ENCODE measurements around the gene DOLK. TPM values are rescaled to one million over a fixed set of nuclear protein-coding genes. Genes with fewer than 3 reads are reported as not detected.

DOLK gene
- total and polyA plus RNA-seq, 2 experiments from 2014 or later, result 30.2 to 45.0 TPM

DNA sequence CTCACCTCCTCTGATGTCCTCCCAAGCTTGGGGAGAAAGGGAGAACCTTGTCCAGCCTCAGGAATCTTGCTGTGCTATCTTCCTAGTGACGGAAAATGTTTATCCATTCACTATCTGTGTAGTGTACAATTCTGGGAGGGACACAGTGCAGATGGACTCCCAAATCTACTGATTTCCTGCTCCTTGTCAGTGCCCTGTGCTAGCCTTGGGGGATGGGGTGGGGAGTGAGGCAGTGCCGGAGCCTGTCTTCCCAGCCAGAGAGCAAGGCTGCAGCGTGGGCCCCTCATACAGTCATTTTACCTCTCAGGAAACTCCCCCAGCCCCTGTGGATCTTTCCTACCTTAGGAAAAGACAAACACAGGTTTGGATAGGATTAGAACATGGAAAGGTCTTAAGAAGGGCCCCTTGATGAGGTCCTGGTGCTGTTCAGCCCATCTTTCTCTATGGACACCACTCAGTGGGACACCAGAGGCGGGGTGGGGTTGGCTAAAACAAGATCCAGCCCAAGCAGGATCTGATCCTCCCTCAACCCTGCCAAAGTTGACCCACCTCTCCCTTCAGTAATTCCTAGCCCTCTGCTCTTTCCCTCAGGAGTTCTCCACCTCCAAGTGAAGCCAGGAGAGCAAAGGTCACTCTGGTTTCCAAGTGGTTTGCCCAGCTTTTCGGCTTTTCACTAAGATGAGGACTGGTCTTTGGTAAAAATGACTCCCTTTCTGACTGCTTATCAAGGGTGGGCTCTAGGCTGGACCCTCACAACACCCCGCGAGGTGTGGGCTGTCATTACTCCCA lies 3.4 kb downstream of the DOLK start:
- no peaks in the 10 kb centered on the region for H3K9me3 ChIP-seq (ENCODE audit: low read depth)

DNA sequence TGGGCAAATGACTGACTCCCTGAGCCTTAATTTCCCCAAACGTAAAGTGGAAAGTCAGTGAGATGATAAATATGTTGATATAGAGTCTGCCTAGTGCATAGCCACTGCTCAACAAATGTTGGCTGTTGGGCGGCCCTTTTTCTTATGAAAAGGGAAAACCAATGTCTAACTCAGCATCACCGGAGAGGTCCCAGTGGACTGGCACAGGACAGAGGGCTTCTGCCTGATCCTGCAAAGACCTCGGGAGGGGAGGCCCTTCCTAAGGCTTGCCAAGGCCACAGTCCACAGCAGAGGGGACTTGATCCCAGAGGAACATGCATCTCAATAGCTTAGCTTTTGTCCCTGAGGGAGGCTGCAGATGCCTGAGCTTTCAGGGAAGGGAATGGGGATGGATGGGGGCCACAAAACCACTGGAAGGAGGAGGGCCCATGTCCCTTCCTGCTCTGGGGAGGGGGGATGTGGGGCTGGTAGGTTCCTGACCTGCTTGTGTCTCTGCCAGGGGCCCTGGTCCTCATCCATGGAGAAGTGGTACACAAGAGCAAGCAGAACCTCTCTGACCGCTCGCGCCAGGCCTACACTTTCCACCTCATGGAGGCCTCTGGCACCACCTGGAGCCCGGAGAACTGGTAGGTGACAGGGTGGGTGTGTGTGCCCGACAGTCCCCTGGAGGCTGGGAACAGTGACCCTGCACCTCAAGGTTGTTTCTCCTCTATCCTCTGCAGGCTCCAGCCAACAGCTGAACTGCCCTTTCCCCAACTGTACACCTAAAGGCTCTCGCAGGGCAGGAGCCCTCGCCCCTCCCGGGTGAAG lies 6.3 kb downstream of the DOLK start:
- Histone ChIP-seq H3K4me2 (no peak overlapping the region), H3K9me3 (ENCODE audit: low read depth) (no peaks in the 10 kb centered on the region), H3K79me2 (peaks cover 13% of the 10 kb centered on the region), H4K20me1 (ENCODE audit: insufficient read depth, poor library complexity, severe bottlenecking) (no peaks in the 10 kb centered on the region), H2AFZ (no peak overlapping the region), H3K4me1 (ENCODE audit: insufficient read depth) (peaks cover 9% of the 10 kb centered on the region), H3K9me2 (replicated peaks; ENCODE audit: insufficient read depth) (no peaks in the 10 kb centered on the region), H3K27me3 (no peaks in the 10 kb centered on the region), H3K27ac (no peak overlapping the region), H3K4me3 (no peak overlapping the region), H3K36me3 (replicated peaks; ENCODE audit: insufficient read depth, low read depth) (no peaks in the 10 kb centered on the region)
- 91% methylated on average over 12 of the region's 12 CpGs for WGBS (ENCODE audit: low lambda C conversion rate, missing lambda C conversion rate)
- DNase-seq (ENCODE audit: low spot score), result no peak
- TF ChIP-seq EZH2phosphoT487 (IDR thresholded peaks at IDR 0.05; ENCODE audit: low read depth, severe bottlenecking, unreplicated experiment) (no peak), EZH2 (IDR thresholded peaks at IDR 0.05; ENCODE audit: borderline replicate concordance) (no peak)
- TF ChIP-seq, protein P1, sequence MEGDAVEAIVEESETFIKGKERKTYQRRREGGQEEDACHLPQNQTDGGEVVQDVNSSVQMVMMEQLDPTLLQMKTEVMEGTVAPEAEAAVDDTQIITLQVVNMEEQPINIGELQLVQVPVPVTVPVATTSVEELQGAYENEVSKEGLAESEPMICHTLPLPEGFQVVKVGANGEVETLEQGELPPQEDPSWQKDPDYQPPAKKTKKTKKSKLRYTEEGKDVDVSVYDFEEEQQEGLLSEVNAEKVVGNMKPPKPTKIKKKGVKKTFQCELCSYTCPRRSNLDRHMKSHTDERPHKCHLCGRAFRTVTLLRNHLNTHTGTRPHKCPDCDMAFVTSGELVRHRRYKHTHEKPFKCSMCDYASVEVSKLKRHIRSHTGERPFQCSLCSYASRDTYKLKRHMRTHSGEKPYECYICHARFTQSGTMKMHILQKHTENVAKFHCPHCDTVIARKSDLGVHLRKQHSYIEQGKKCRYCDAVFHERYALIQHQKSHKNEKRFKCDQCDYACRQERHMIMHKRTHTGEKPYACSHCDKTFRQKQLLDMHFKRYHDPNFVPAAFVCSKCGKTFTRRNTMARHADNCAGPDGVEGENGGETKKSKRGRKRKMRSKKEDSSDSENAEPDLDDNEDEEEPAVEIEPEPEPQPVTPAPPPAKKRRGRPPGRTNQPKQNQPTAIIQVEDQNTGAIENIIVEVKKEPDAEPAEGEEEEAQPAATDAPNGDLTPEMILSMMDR (IDR thresholded peaks at IDR 0.05; ENCODE audit: poor library complexity), result no peak

More for the DNA sequence above, 3.4 kb downstream of the DOLK start:
- Histone ChIP-seq H3K4me2 (no peak overlapping the region), H4K20me1 (ENCODE audit: insufficient read depth, poor library complexity, severe bottlenecking) (no peaks in the 10 kb centered on the region), H3K9me2 (replicated peaks; ENCODE audit: insufficient read depth) (no peaks in the 10 kb centered on the region), H3K4me1 (ENCODE audit: insufficient read depth) (peaks cover 20% of the 10 kb centered on the region), H3K36me3 (replicated peaks; ENCODE audit: insufficient read depth, low read depth) (no peaks in the 10 kb centered on the region), H3K4me3 (no peak overlapping the region), H3K27me3 (no peaks in the 10 kb centered on the region), H2AFZ (no peak overlapping the region), H3K27ac (peak overlapping the region; percentile 34), H3K79me2 (peaks cover 26% of the 10 kb centered on the region)
- TF ChIP-seq EZH2 (IDR thresholded peaks at IDR 0.05; ENCODE audit: borderline replicate concordance) (no peak), EZH2phosphoT487 (IDR thresholded peaks at IDR 0.05; ENCODE audit: low read depth, severe bottlenecking, unreplicated experiment) (no peak)
- TF ChIP-seq, protein P1 (IDR thresholded peaks at IDR 0.05; ENCODE audit: poor library complexity), result no peak
- WGBS (ENCODE audit: low lambda C conversion rate, missing lambda C conversion rate), result 80% methylated on average over 7 of the region's 7 CpGs
- DNase-seq (ENCODE audit: low spot score), result no peak

DNA sequence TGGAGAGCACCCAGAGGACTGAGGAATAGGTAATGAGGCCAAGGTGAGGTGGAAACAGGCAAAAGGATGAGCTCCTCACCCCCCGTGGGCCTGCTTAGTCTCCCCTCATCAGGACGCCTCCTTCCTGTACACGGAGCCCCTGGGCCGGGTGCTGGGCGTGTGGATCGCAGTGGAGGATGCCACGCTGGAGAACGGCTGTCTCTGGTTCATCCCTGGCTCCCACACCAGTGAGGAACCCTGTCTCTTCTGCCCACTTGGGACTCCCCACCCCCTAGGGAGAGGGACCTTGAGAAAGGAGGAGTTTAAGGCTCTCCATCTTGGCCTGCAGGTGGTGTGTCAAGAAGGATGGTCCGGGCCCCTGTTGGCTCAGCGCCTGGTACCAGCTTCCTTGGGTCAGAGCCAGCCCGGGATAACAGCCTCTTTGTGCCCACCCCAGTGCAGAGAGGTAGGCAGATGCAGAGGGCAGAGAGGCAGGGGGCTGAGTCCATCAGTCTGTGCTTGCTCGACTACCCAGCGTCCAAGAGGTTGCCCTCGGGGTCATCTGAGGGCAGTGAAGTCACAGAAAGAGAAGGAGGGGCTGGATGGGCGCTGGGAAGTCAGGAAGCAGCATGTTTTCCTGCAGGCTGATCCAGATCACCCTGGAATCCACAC lies 7.0 kb downstream of the DOLK start:
- Histone ChIP-seq H3K36me3 (replicated peaks; ENCODE audit: insufficient read depth, low read depth) (no peaks in the 10 kb centered on the region), H3K9me2 (replicated peaks; ENCODE audit: insufficient read depth) (no peaks in the 10 kb centered on the region), H3K9me3 (ENCODE audit: low read depth) (no peaks in the 10 kb centered on the region), H4K20me1 (ENCODE audit: insufficient read depth, poor library complexity, severe bottlenecking) (no peaks in the 10 kb centered on the region), H3K4me1 (ENCODE audit: insufficient read depth) (peaks cover 8% of the 10 kb centered on the region), H3K4me3 (no peak overlapping the region), H3K27me3 (no peaks in the 10 kb centered on the region), H2AFZ (no peak overlapping the region), H3K4me2 (no peak overlapping the region), H3K79me2 (peaks cover 6% of the 10 kb centered on the region), H3K27ac (no peak overlapping the region)
- 80% methylated on average over 15 of the region's 15 CpGs for WGBS (ENCODE audit: low lambda C conversion rate, missing lambda C conversion rate)
- DNase-seq (ENCODE audit: low spot score), result no peak
- TF ChIP-seq EZH2phosphoT487 (IDR thresholded peaks at IDR 0.05; ENCODE audit: low read depth, severe bottlenecking, unreplicated experiment) (no peak), EZH2 (IDR thresholded peaks at IDR 0.05; ENCODE audit: borderline replicate concordance) (no peak)
- TF ChIP-seq, protein P1 (IDR thresholded peaks at IDR 0.05; ENCODE audit: poor library complexity), result no peak
